HepG2 (cell line): ENCODE data around the gene CIT.

Experiments
- BHLHE40 ChIP-seq: IDR thresholded peaks from 2 replicates; pipeline ENCODE4 v1.6.1; 2011; ENCODE audit warnings: low read length, improper control_type of control experiment
- BORCS8-MEF2B ChIP-seq: sonication (generic); formaldehyde crosslinking; IDR thresholded peaks from 2 replicates; pipeline ENCODE4 v1.8.0; 2022; ENCODE audit warnings: mild to moderate bottlenecking, missing genetic modification reagents
- ELF3 ChIP-seq: IDR thresholded peaks from 2 replicates; pipeline ENCODE4 v1.6.1; 2016; ENCODE audit warnings: missing genetic modification reagents, missing compliant biosample characterization
- FOXA1 ChIP-seq, 2 experiments: fragments of 450-650 bp in 1 of 2; sonication (generic) in 1 of 2; formaldehyde crosslinking in 1 of 2; IDR thresholded peaks; 2 replicates each; pipeline versions ENCODE4 v1.4.0 to v1.6.1; 2016 to 2020; ENCODE audit warnings: missing genetic modification reagents in 1 of 2
- GTF2F1 ChIP-seq: fragments of 150-350 bp; IDR thresholded peaks from 2 replicates; pipeline ENCODE4 v1.6.1; 2014; ENCODE audit warnings: low read length
- HHEX ChIP-seq: IDR thresholded peaks from 2 replicates; pipeline ENCODE4 v1.6.1; 2016; ENCODE audit warnings: control low read depth
- MBD4 ChIP-seq: IDR thresholded peaks from 2 replicates; pipeline ENCODE4 v1.6.1; 2012; ENCODE audit warnings: low read length, inconsistent platforms, borderline replicate concordance
- NCOR1 ChIP-seq: fragments of 200-600 bp; sonication (generic); IDR thresholded peaks from 2 replicates; pipeline ENCODE4 v1.7.0; 2017; ENCODE audit warnings: antibody characterized with exemption, low read length, borderline replicate concordance
- PHB2 ChIP-seq: fragments of 450-650 bp; IDR thresholded peaks from 2 replicates; pipeline ENCODE4 v1.6.1; 2018; ENCODE audit not compliant: partially characterized antibody
- POLR2G ChIP-seq: fragments of 200-400 bp; formaldehyde crosslinking; IDR thresholded peaks from 2 replicates; pipeline ENCODE4 v1.6.1; 2018; ENCODE audit warnings: mild to moderate bottlenecking, low read depth, low read length, moderate library complexity
- PRDM4 ChIP-seq: sonication (generic); formaldehyde crosslinking; IDR thresholded peaks from 2 replicates; pipeline ENCODE4 v1.9.0; 2021; ENCODE audit warnings: missing genetic modification reagents, borderline replicate concordance
- RFX5 ChIP-seq: IDR thresholded peaks from 2 replicates; pipeline ENCODE4 v1.6.1; 2011; ENCODE audit warnings: low read depth, low read length, improper control_type of control experiment
- SNRNP70 ChIP-seq: fragments of 200-400 bp; formaldehyde crosslinking; IDR thresholded peaks from 2 replicates; pipeline ENCODE4 v1.6.1; 2017; ENCODE audit warnings: mild to moderate bottlenecking, low read depth, low read length, moderate library complexity
- ZBTB33 ChIP-seq: sonication (generic); formaldehyde crosslinking; IDR thresholded peaks from 2 replicates; pipeline ENCODE4 v1.4.0; 2020; ENCODE audit warnings: missing genetic modification reagents

GRCh38 chr12:119687879-119688278 is 189.2 kb downstream of the CIT start:
- TF ChIP-seq BORCS8-MEF2B (CRISPR knock-in tag) (no peak), POLR2G (no peak), NCOR1 (no peak), PRDM4 (CRISPR knock-in tag) (no peak), BHLHE40 (no peak), FOXA1 (IDR thresholded peaks at IDR 0.05) (no peak), FOXA1 (CRISPR knock-in tag; IDR thresholded peaks at IDR 0.05) (no peak), ELF3 (no peak), GTF2F1 (no peak), SNRNP70 (no peak), RFX5 (no peak), PHB2 (no peak), HHEX (CRISPR knock-in tag) (no peak), ZBTB33 (CRISPR knock-in tag) (no peak), MBD4 (no peak)
